A673 (cell line): ENCODE results near the gene CBX2. TPM values are rescaled to one million over a fixed set of nuclear protein-coding genes. Genes with fewer than 3 reads are reported as not detected.

Source experiments
- Bru-seq: library from RNA; stranded (reverse); fragments of 400-500 nt; gene quantifications from one replicate; lab custom pipeline; 2021; lab: Mats Ljungman, UMichigan
- BruChase-seq, 2 experiments: library from RNA; stranded (reverse); fragments of 400-500 nt; gene quantifications; one replicate each; lab custom pipeline; 2021; lab: Mats Ljungman, UMichigan
- BruUV-seq: library from RNA; stranded (reverse); fragments of 400-500 nt; replicated peaks from 2 replicates; lab custom pipeline; 2021; lab: Mats Ljungman, UMichigan
- CTCF ChIA-PET: fragments of 300-600 bp; sonication (Branson Sonifier 250); formaldehyde crosslinking; loops from one replicate; lab custom pipeline; 2022; ENCODE audit warnings: antibody characterized with exemption; lab: Charles Lee
- POLR2A ChIA-PET: fragments of 300-600 bp; sonication (Branson Sonifier 250); formaldehyde crosslinking; loops from one replicate; lab custom pipeline; 2022; ENCODE audit warnings: antibody characterized with exemption; ENCODE audit not compliant: low non-redundant PET; lab: Charles Lee
- DNase-seq: peaks from one replicate; pipeline ENCODE4 v3.0.0-alpha.2; 2015; ENCODE audit warnings: low spot score
- H3K27ac ChIP-seq: fragments of 200-600 bp; sonication (generic); 2 replicates; pipeline ENCODE4 v1.5.1; 2016; ENCODE audit warnings: mixed run types, low read depth, mild to moderate bottlenecking, mixed read lengths, antibody characterized with exemption, low read length; ENCODE audit not compliant: poor library complexity, severe bottlenecking
- H3K27me3 ChIP-seq: fragments of 200-600 bp; sonication (generic); replicated peaks from 2 replicates; pipeline ENCODE4 v1.6.1; 2017; ENCODE audit warnings: mixed run types, low read depth, mild to moderate bottlenecking, mixed read lengths, antibody characterized with exemption, low read length; ENCODE audit not compliant: insufficient read depth, poor library complexity
- H3K36me3 ChIP-seq: fragments of 200-600 bp; sonication (generic); 2 replicates; pipeline ENCODE4 v1.6.1; 2016; ENCODE audit warnings: mixed run types, mild to moderate bottlenecking, mixed read lengths, antibody characterized with exemption, low read length; ENCODE audit not compliant: insufficient read depth, poor library complexity, severe bottlenecking
- H3K4me1 ChIP-seq: fragments of 200-600 bp; sonication (generic); 2 replicates; pipeline ENCODE4 v1.6.1; 2017; ENCODE audit warnings: mixed run types, mild to moderate bottlenecking, mixed read lengths, antibody characterized with exemption, low read length; ENCODE audit not compliant: insufficient read depth, poor library complexity, severe bottlenecking
- H3K4me3 ChIP-seq: fragments of 200-600 bp; sonication (generic); 2 replicates; pipeline ENCODE4 v1.5.1; 2016; ENCODE audit warnings: low read depth, mixed run types, mild to moderate bottlenecking, mixed read lengths, low read length; ENCODE audit not compliant: poor library complexity, severe bottlenecking
- H3K9me3 ChIP-seq: fragments of 200-600 bp; sonication (generic); 2 replicates; pipeline ENCODE4 v1.6.1; 2016; ENCODE audit warnings: mixed run types, low read depth, mild to moderate bottlenecking, mixed read lengths, antibody characterized with exemption, low read length; ENCODE audit not compliant: poor library complexity, severe bottlenecking
- CTCF ChIP-seq: fragments of 300-800, 200-600 bp; sonication (generic); conservative IDR thresholded peaks from 2 replicates; pipeline ENCODE4 v1.5.1; 2017; ENCODE audit warnings: low read depth, mild to moderate bottlenecking, antibody characterized with exemption, low read length, moderate library complexity, mixed read lengths
- EZH2 ChIP-seq: fragments of 200-600 bp; sonication (generic); IDR thresholded peaks from 2 replicates; pipeline ENCODE4 v1.6.1; 2017; ENCODE audit warnings: borderline replicate concordance, low read depth, mild to moderate bottlenecking, mixed read lengths, antibody characterized with exemption, low read length; ENCODE audit not compliant: poor library complexity, severe bottlenecking
- intact Hi-C: fragments of 100-400 bp; cut with micrococcal nuclease; formaldehyde crosslinking; loops from one replicate; pipeline ENCODE4 v1.10.0; 2022; ENCODE audit not compliant: unreplicated experiment
- long read RNA-seq: library from polyadenylated mRNA; stranded (forward); transcript quantifications from one replicate; pipeline ENCODE4 v2.0.0, GENCODE V29; 2022
- total RNA-seq: library from RNA; stranded (reverse); gene quantifications from 2 replicates; pipeline ENCODE4 v1.2.3, GENCODE V29; 2021

The CBX2 gene
- 59.5 and 66.4 TPM in 2 replicates for total RNA-seq
- Bru-seq, nascent RNA = percentile 83 among the genes with signal in this experiment
- BruChase-seq, experiment 1, labeled RNA remaining after a 2-hour chase = percentile 95 among the genes with signal in this experiment
- BruChase-seq, experiment 2, labeled RNA remaining after a 6-hour chase = percentile 82 among the genes with signal in this experiment
- long read RNA-seq, full-length matches to known transcripts = 60 of 127 reads
- long read RNA-seq, partial matches to known transcripts = 12 of 127 reads
- long read RNA-seq, other reads (novel, unspliced or antisense) = 55 of 127 reads

DNA sequence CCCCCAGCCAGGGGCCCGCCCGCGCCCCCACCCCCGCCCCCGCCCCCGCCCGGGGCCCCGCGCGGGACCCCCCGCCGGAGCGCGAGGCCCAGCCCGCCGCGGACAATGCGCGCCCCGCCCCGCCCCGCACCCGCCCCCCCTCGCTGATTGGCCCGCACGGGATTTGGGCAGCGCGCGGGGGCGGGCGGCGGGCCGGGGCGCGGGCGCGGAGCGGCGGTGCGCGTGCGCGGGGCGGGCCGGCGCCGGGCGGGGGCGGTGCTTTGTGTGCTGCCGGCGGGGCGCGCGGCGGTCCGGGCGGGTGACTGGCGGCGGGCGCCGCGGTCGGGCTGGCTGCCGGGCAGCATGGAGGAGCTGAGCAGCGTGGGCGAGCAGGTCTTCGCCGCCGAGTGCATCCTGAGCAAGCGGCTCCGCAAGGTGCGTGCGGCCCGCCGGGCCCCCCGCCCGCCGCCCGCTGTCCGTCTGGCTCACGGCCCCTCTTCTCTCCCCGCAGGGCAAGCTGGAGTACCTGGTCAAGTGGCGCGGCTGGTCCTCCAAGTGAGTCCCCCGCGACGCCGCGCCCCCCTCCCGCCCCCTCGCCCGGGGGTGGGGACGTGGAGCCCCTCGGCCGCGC is at the start of gene CBX2:
Gene CBX2, plus strand, starts transcription at position 255 of the 610 bp plus-strand sequence. Its CDS starts 88 bp downstream, at position 343.
- Histone ChIP-seq H3K36me3 (peaks cover 37% of the 10 kb centered on the region), H3K4me1 (peaks cover 32% of the 10 kb centered on the region), H3K27ac (peak within 1 kb of the TSS; percentile 94), H3K27me3 (no peaks in the 10 kb centered on the region), H3K9me3 (no peaks in the 10 kb centered on the region), H3K4me3 (peak within 1 kb of the TSS; percentile 77)
- CTCF ChIA-PET = interaction anchor here (0.6 to 0.8 kb wide), 2 partner anchors 11 to 29 kb away, joined by 3 read pairs; no protein-coding TSS in a partner anchor
- TF ChIP-seq CTCF (no peak), EZH2 (no peak)
- no TSS peak for BruUV-seq
- intact Hi-C loops = no loop called here
- POLR2A ChIA-PET = no interaction called here
- peak; percentile 92 for DNase-seq

DNA sequence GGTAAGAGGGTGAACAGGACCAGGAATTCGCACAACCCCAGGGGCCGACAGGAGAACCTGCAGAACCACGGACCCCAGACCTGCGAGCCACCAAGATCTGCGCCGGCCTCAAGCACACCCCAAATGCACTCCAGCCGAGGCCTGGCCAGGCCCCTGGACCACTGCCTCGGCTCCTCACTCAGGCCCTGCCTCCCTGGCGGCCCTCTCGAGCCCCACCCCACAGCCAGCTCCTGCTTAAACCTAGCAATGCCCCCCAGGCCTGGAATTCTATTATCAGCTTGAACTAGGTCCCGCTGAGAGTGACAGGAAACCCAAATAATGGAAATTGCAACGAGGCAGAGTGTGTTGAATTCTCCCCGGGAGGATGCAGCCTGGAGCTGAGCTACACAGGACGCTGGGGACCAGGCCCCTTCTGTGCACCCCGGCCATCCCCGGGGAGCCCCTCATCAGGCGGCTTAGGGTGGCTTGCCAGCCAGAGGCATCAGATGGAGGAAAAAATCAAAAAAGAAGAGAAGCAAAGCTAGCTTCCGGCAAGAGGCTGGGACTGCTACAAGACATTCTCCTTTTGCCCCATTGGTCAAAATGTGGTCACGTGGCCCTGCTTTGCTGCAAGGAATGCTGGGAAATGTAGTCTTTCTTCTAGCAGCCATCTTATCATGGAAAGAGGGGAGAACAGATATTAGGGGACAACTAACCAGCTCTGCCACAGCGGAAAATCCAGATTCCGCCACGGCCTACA is 49.6 kb upstream of the CBX2 start:
- Histone ChIP-seq H3K4me1 (no peaks in the 10 kb centered on the region), H3K9me3 (no peaks in the 10 kb centered on the region), H3K36me3 (no peaks in the 10 kb centered on the region), H3K27ac (peak overlapping the region; percentile 26), H3K27me3 (no peaks in the 10 kb centered on the region), H3K4me3 (peak overlapping the region; percentile 26)
- TF ChIP-seq CTCF = no peak
- no peak for TF ChIP-seq EZH2
- CTCF ChIA-PET = interaction anchor here (0.5 kb wide), 2 partner anchors 16 to 19 kb away, joined by 3 to 5 read pairs; no protein-coding TSS in a partner anchor
- peak; percentile 93 for DNase-seq
- BruUV-seq = no TSS peak
- POLR2A ChIA-PET = no interaction called here
- intact Hi-C loops = no loop called here

DNA sequence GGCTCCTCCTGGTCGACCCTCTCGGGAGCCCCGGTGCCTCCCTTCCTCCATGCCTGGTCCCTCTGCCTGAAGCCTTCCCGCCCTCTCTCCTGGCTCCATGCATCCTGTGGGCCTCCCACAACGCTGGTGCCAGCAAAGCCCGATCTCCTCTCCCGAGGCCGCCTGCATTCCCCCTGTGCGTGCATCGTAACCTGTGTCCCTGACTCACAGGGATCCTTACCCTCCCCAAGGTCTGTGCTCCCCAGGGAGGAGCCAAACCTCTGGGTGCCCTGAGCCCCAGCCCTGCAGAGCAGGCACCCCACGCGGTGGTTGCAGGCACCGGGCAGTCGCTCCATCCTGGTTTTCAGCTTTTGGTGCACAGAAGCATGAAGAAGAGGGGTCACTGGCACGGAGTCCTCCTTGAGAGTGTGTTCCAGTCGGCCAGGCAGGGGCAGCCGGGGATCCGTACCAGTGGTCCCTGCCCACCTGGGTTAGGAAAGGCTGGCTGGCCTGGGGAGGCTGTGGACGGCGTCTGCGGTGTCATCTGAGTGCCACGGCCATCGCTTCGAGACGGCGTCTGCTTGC is 49.0 kb upstream of the CBX2 start:
- no peaks in the 10 kb centered on the region for H3K36me3 ChIP-seq
- POLR2A ChIA-PET = no interaction called here
- BruUV-seq = no TSS peak
- no peak for DNase-seq
- H3K9me3 ChIP-seq = no peaks in the 10 kb centered on the region
- TF ChIP-seq CTCF (no peak), EZH2 (no peak)
- H3K4me1 ChIP-seq = no peaks in the 10 kb centered on the region
- intact Hi-C loops = no loop called here
- no peak overlapping the region for H3K27ac ChIP-seq
- CTCF ChIA-PET = interaction anchor here (0.5 kb wide), 1 partner anchor 20 kb away, joined by 5 read pairs; no protein-coding TSS in a partner anchor
- H3K27me3 ChIP-seq = no peaks in the 10 kb centered on the region
- H3K4me3 ChIP-seq = no peak overlapping the region
